Omental fat pad (tissue), 4 donors: ENCODE data around the gene PODXL2. TPM values are rescaled to one million over a fixed set of nuclear protein-coding genes. Genes with fewer than 3 reads are reported as not detected.
"Not testable (repeated sequence)": the region's sequence is repeated elsewhere in the genome, so short reads cannot be mapped to it uniquely, and the experiment has no call there.

Experiments
- ATAC-seq: fragments of 150-250 bp; one replicate; pipeline ENCODE4 v1.9.1; 2016; ENCODE audit warnings: mild to moderate bottlenecking, moderate library complexity; ENCODE audit not compliant: low FRiP score
- DNase-seq: peaks from one replicate; pipeline ENCODE4 v3.0.0-alpha.2; 2019; ENCODE audit warnings: low spot score
- total RNA-seq, 4 donors: library from RNA; depleted of rRNA; stranded (reverse); fragments of >200 nt; gene quantifications; one replicate each; pipeline ENCODE4 v1.1.0, GENCODE V29; 2016
- TF ChIP-seq, protein P1 (sequence below), 3 donors: fragments of 450-650 bp; IDR thresholded peaks; one replicate each; pipeline ENCODE4 v1.5.1; 2016 to 2017; ENCODE audit warnings: antibody characterized with exemption in 3 of 3, mild to moderate bottlenecking in 3 of 3, moderate library complexity in 2 of 3

PODXL2 gene
- total RNA-seq, 4 donors from 2014 or later: 1.7 to 6.3 (median 2.9) TPM

- TF ChIP-seq, protein P1, sequence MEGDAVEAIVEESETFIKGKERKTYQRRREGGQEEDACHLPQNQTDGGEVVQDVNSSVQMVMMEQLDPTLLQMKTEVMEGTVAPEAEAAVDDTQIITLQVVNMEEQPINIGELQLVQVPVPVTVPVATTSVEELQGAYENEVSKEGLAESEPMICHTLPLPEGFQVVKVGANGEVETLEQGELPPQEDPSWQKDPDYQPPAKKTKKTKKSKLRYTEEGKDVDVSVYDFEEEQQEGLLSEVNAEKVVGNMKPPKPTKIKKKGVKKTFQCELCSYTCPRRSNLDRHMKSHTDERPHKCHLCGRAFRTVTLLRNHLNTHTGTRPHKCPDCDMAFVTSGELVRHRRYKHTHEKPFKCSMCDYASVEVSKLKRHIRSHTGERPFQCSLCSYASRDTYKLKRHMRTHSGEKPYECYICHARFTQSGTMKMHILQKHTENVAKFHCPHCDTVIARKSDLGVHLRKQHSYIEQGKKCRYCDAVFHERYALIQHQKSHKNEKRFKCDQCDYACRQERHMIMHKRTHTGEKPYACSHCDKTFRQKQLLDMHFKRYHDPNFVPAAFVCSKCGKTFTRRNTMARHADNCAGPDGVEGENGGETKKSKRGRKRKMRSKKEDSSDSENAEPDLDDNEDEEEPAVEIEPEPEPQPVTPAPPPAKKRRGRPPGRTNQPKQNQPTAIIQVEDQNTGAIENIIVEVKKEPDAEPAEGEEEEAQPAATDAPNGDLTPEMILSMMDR (IDR thresholded peaks at IDR 0.05): no peak
- DNase-seq: no peak
These were observed 71.4 kb downstream of the PODXL2 start for GRCh38 chr3:127700406-127700805.

GRCh38 chr3:127701280-127701911 lies 72.4 kb downstream of the PODXL2 start:
- no peak for ATAC-seq
- no peak for DNase-seq
- TF ChIP-seq, protein P1 (IDR thresholded peaks at IDR 0.05): no peak

More at GRCh38 chr3:127700406-127700805, 71.4 kb downstream of the PODXL2 start:
- no peak for ATAC-seq

DNA sequence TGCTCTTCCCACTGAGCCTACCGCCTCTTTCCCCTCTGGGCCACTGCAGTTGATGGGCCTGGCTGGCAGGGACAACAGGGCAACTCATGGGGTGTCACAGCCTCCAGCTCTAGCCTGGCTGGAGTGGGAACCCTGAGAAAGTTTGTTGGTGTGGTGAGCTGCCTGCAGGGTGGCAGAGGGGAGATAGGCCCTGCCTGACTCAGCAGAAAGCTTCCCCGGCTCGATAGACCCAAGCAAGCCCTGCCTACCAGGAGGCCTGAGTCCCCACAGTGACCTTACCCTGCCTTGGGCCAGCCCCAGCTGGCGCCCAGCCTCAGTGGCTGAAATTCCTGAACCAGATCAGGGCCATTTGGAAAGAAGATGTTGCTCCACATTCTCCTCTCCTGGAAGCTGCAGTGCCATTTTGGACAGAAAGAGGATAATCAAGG lies 73.2 kb downstream of the PODXL2 start:
- no peak for DNase-seq
- TF ChIP-seq, protein P1 (IDR thresholded peaks at IDR 0.05): no peak
- peak; percentile 9 for ATAC-seq

DNA sequence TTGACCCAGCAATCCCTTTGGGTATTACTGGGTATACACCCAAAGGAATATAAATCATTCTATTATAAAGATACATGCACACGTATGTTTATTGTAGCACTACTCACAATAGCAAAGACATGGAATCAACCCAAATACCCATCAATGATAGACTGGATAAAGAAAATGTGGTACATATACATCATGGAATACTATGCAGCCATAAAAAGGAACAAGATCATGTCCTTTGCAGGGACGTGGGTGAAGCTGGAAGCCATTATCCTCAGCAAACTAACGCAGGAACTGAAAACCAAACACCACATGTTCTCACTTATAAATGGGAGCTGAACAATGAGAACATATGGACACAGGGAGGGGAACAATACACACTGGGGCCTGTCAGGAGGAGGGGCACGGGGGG lies 75.9 kb downstream of the PODXL2 start:
- DNase-seq, ATAC-seq: not testable (repeated sequence)

- ATAC-seq (no peak), DNase-seq (no peak)
- TF ChIP-seq, protein P1 (IDR thresholded peaks at IDR 0.05): no peak
These were observed 77.3 kb downstream of the PODXL2 start for GRCh38 chr3:127706312-127706711.

DNA sequence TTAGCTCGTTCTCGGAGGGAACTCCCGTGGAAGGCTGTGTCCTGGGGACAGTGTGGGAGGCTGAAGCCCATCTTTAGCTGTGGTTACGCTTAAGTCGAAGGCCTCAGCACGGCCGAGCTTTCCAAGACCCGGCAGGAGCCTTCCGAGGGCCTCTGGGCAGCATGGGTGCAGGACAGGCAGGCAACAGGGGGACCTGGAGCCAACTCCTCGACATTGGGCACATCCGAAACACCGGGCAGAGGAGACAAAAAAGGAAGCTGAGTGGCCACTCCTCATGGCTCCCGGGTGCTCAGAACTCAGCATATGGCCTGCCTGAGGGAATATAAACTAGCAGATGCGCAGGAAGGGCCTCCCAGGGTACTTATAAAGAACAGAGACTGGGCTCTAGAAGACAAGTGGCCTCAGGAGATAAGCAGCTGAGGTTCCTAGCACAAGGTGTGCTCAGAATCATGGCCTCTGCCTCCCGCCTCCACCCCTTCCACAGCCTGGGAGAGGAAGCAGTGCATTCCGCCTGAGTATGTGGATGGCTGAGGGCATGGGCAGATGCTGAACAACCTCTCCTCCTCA lies 77.9 kb downstream of the PODXL2 start:
- TF ChIP-seq, protein P1 (IDR thresholded peaks at IDR 0.05): no peak
- no peak for ATAC-seq

DNA sequence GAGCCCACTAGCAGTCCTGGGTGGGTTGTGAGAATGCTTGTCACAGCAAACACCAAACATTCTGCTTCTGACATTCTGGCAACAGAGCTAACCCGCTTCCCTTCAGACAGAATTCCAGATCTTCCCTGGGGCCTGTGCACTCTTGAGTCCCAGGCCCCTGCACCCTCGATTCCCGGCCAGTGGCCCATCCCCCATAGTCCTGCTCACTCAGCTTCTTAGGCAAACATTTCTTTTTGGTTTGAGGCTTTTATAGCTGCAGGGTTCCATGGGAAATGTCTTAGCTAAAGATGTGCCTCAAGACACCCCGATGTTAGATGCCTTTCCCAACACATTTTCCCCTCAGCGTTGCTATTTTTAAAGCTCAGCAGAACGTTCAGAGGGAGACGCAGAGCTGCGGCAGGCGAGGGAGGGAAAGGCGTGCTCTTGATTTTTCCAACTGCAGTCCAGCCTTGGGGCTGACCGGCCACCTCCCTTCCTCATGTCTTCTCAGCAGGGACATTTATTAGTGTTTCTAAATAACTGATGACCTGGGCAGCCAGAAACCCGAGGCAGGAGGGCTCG lies 78.9 kb downstream of the PODXL2 start:
- ATAC-seq (no peak), DNase-seq (no peak)
- TF ChIP-seq, protein P1 (IDR thresholded peaks at IDR 0.05): no peak

More for the DNA sequence above, 77.9 kb downstream of the PODXL2 start:
- DNase-seq: no peak
